Measurements from ENCODE around the gene FOXN1. TPM values are rescaled to one million over a fixed set of nuclear protein-coding genes. Genes with fewer than 3 reads are reported as not detected.

Gene FOXN1
- total RNA-seq, 2 donors from 2014 or later, result 0.52 TPM; not detected in 1

DNA sequence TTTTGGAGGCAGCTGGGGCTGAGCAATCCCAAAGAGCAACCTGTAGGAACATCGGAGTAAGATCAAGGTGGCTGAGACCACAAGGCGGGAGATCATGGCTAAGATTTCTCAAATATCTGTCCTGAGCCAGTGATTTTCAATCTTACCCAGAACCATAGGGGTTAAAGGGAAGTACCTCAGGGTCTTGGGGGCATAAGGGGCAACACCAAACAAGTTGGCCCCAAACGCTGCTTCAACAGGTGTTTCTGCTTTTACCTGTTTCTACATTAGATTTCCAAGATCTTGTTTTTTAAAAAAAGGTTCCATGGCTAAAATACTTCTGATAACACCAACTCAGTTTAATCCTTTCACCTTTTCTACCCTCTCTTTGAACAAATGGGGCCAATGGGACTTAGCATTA lies 48.9 kb downstream of the FOXN1 start:
- TF ChIP-seq POLR2A (IDR thresholded peaks at IDR 0.05), result no peak
- no peak for TF ChIP-seq CTCF (IDR thresholded peaks at IDR 0.05)
- 96 to 97% methylated on average over 3 of the region's 3 CpGs for WGBS, 2 donors
- Histone ChIP-seq H3K36me3 (replicated peaks in 1 of 2; ENCODE audit: insufficient read depth in 1 of 2, low read depth in 2 of 2) (peaks cover 0 to 16% of the 10 kb centered on the region in 2 donors), H3K27me3 (no peaks in the 10 kb centered on the region), H3K27ac (no peak overlapping the region), H3K4me1 (peaks cover 28% of the 10 kb centered on the region), H3K9me3 (no peaks in the 10 kb centered on the region), H3K4me3 (no peak overlapping the region)
- intact Hi-C loops (cut with DNase I), result no loop called here
- no peak for ATAC-seq
- no peak for DNase-seq

- peaks cover 0 to 8% of the 10 kb centered on the region in 2 donors for H3K36me3 ChIP-seq (replicated peaks in 1 of 2; ENCODE audit: insufficient read depth in 1 of 2, low read depth in 2 of 2)
- intact Hi-C loops (cut with DNase I), result no loop called here
- 73 to 80% methylated on average over 3 of the region's 3 CpGs for WGBS, 2 donors
Observed at GRCh38 chr17:28563475-28563874, 57.3 kb downstream of the FOXN1 start.

GRCh38 chr17:28567604-28568003 lies 61.5 kb downstream of the FOXN1 start:
- TF ChIP-seq POLR2A (IDR thresholded peaks at IDR 0.05), result no peak
- no peak for TF ChIP-seq CTCF (IDR thresholded peaks at IDR 0.05)

More at GRCh38 chr17:28563475-28563874, 57.3 kb downstream of the FOXN1 start:
- ATAC-seq (peak; percentile 76), DNase-seq (peak in 1 of 4 donors; percentile 47)
- TF ChIP-seq CTCF (IDR thresholded peaks at IDR 0.05), result no peak
- no peak for TF ChIP-seq POLR2A (IDR thresholded peaks at IDR 0.05)
- no peaks in the 10 kb centered on the region for H3K27me3 ChIP-seq
- H3K4me1 ChIP-seq, result peaks cover 6% of the 10 kb centered on the region
- no peak overlapping the region for H3K4me3 ChIP-seq
- H3K9me3 ChIP-seq, result no peaks in the 10 kb centered on the region
- H3K27ac ChIP-seq, result peak overlapping the region in 2 of 4 donors; percentile 48 to 58

GRCh38 chr17:28569446-28569845 lies 63.3 kb downstream of the FOXN1 start:
- DNase-seq (no peak), ATAC-seq (no peak)
- TF ChIP-seq POLR2A (IDR thresholded peaks at IDR 0.05) (no peak), CTCF (IDR thresholded peaks at IDR 0.05) (no peak)
- peaks cover 20% of the 10 kb centered on the region for H3K4me1 ChIP-seq
- no peaks in the 10 kb centered on the region for H3K36me3 ChIP-seq (replicated peaks in 1 of 2; ENCODE audit: insufficient read depth in 1 of 2, low read depth in 2 of 2)
- H3K27me3 ChIP-seq, result no peaks in the 10 kb centered on the region
- no peak overlapping the region for H3K27ac ChIP-seq
- no peaks in the 10 kb centered on the region for H3K9me3 ChIP-seq
- WGBS, 2 donors, result 86 to 100% methylated on average over 1 of the region's 1 CpG
- H3K4me3 ChIP-seq, result no peak overlapping the region
- intact Hi-C loops (cut with DNase I), result no loop called here

More at GRCh38 chr17:28567604-28568003, 61.5 kb downstream of the FOXN1 start:
- Histone ChIP-seq H3K27me3 (no peaks in the 10 kb centered on the region), H3K9me3 (no peaks in the 10 kb centered on the region), H3K4me3 (no peak overlapping the region), H3K27ac (no peak overlapping the region), H3K4me1 (peaks cover 26% of the 10 kb centered on the region), H3K36me3 (replicated peaks in 1 of 2; ENCODE audit: insufficient read depth in 1 of 2, low read depth in 2 of 2) (no peaks in the 10 kb centered on the region)
- ATAC-seq, result no peak
- 77 to 86% methylated on average over 3 of the region's 3 CpGs for WGBS, 2 donors
- intact Hi-C loops (cut with DNase I), result no loop called here
- no peak for DNase-seq

DNA sequence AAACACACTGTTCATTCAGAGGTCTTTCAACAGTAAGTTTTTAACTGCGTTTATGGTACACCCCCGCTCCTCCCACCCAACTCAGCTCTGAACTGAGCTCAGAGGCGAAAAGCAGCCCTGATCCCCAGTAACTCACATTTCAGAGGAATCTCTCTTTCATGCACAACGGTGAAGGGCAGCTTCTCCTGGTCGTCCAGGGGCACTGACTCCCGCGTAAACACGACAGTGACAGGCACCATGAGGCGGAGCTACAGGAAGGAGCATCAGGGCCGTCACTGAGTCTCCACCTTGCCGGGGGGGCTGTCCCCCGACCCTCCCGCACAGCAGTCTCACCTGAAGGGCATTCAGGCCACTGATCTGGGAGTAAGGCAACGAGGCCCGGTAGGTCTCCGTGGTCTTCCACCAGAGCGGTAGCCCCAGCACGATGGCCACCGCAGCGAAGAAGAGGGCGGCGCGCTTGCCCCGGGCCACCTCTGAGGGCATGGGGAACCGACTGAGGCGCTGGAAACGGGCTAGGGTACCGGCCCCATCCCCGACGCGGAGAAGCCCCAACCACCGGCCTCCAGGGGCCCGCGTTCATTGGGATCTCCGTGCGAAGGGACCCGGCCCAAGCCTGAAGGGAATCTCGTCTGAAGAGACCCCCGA lies 64.7 kb downstream of the FOXN1 start:
- intact Hi-C loops (cut with DNase I), result no loop called here
- DNase-seq (peak in 3 of 4 donors; percentile 32 to 47 (median 45)), ATAC-seq (peak; percentile 13)
- Histone ChIP-seq H3K4me1 (peaks cover 20% of the 10 kb centered on the region), H3K27me3 (no peaks in the 10 kb centered on the region), H3K4me3 (peak overlapping the region; percentile 61 to 75), H3K27ac (peak overlapping the region; percentile 18 to 85 (median 74)), H3K9me3 (no peaks in the 10 kb centered on the region), H3K36me3 (replicated peaks in 1 of 2; ENCODE audit: insufficient read depth in 1 of 2, low read depth in 2 of 2) (no peaks in the 10 kb centered on the region)
- WGBS, 2 donors, result 1% methylated on average over 21 to 37 of the region's 39 CpGs
- TF ChIP-seq CTCF (IDR thresholded peaks at IDR 0.05) (no peak), POLR2A (IDR thresholded peaks at IDR 0.05) (no peak)

Data from body of pancreas (tissue), 4 donors.